ENCODE measurements around the gene ADGRG4. TPM values are rescaled to one million over a fixed set of nuclear protein-coding genes. Genes with fewer than 3 reads are reported as not detected.
"Not testable (repeated sequence)": the region's sequence is repeated elsewhere in the genome, so short reads cannot be mapped to it uniquely, and the experiment has no call there.

ADGRG4 gene
- polyA plus RNA-seq, 2 of the 4 experiments (the other 2 are of a cell fraction) = not detected

GRCh38 chrX:136272325-136272724 lies 28.4 kb upstream of the ADGRG4 start:
- ATAC-seq = peak; percentile 47 to 66; a peak in 4 of 6 replicates
- H3K9me3 ChIP-seq = no peaks in the 10 kb centered on the region
- FAIRE-seq = no peak
- peak in 1 of 2 experiments; percentile 11 for DNase-seq (ENCODE audit: low read depth in 1 of 2, low spot score in 1 of 2)
- CTCF ChIA-PET = interaction anchor here (1.0 kb wide), 1 partner anchor 425 kb away, joined by 3 read pairs; no protein-coding TSS in a partner anchor
- 0% methylated on average over 1 of the region's 1 CpG for WGBS (ENCODE audit: missing lambda C conversion rate)
- H3K4me2 ChIP-seq = no peak overlapping the region
- no peak overlapping the region for H3K27ac ChIP-seq
- no peak overlapping the region for H3K4me3 ChIP-seq
- POLR2A ChIA-PET = no interaction called here
- no peaks in the 10 kb centered on the region for H3K4me1 ChIP-seq
- TF ChIP-seq CTCF (IDR thresholded peaks at IDR 0.05) (0 out of 3 replicates have a peak, but pooled peaks have one; percentile 8), CHD4 (IDR thresholded peaks at IDR 0.05; ENCODE audit: borderline replicate concordance) (no peak)

- ChIA-PET POLR2A (no interaction called here), CTCF (no interaction called here)
- Histone ChIP-seq H3K4me2 (no peak overlapping the region), H3K9me3 (no peaks in the 10 kb centered on the region), H3K4me1 (no peaks in the 10 kb centered on the region), H3K27ac (no peak overlapping the region), H3K4me3 (no peak overlapping the region)
- FAIRE-seq = peak; percentile 46
- no peak for ATAC-seq
- 71% methylated on average over 1 of the region's 1 CpG for WGBS (ENCODE audit: missing lambda C conversion rate)
- TF ChIP-seq EHMT2 (IDR thresholded peaks at IDR 0.05; ENCODE audit: low read depth) = no peak
- TF ChIP-seq PBX3 (IDR thresholded peaks at IDR 0.05) = no peak
- TF ChIP-seq JUN (IDR thresholded peaks at IDR 0.05) = no peak
- TF ChIP-seq FOXS1 (CRISPR knock-in tag; IDR thresholded peaks at IDR 0.05) = no peak
- no peak for TF ChIP-seq HEYL (CRISPR knock-in tag; IDR thresholded peaks at IDR 0.05)
- no peak for DNase-seq (ENCODE audit: low read depth in 1 of 2, low spot score in 1 of 2)
Measured at GRCh38 chrX:136273986-136274385, 26.8 kb upstream of the ADGRG4 start.

- no peaks in the 10 kb centered on the region for H3K9me3 ChIP-seq
- H3K4me1 ChIP-seq = no peaks in the 10 kb centered on the region
- ATAC-seq (0 out of 6 replicates have a peak, but pooled peaks of 1 of the 2 experiments have one; percentile 30), FAIRE-seq (no peak), DNase-seq (ENCODE audit: low read depth in 1 of 2, low spot score in 1 of 2) (no peak)
- ChIA-PET CTCF (interaction anchor here (1.6 kb wide), 1 partner anchor 247 kb away, joined by 11 read pairs; no protein-coding TSS in a partner anchor), POLR2A (no interaction called here)
- no peak overlapping the region for H3K4me3 ChIP-seq
- no peak overlapping the region for H3K27ac ChIP-seq
- no peak overlapping the region for H3K4me2 ChIP-seq
- TF ChIP-seq GATA3 (IDR thresholded peaks at IDR 0.05; ENCODE audit: borderline replicate concordance) = no peak
- TF ChIP-seq POLR2AphosphoS2 (conservative IDR thresholded peaks at IDR 0.05; ENCODE audit: low read length) = no peak
- no peak for TF ChIP-seq ZC3H11A (IDR thresholded peaks at IDR 0.05)
- TF ChIP-seq ATOH8 (CRISPR knock-in tag; IDR thresholded peaks at IDR 0.05; ENCODE audit: low read depth) = no peak
- no peak for TF ChIP-seq PBX3 (IDR thresholded peaks at IDR 0.05)
- no peak for TF ChIP-seq RCOR1 (IDR thresholded peaks at IDR 0.05; ENCODE audit: low read depth, low read length)
- TF ChIP-seq HDAC2 (IDR thresholded peaks at IDR 0.05) = no peak
- no peak for TF ChIP-seq HOXA7 (CRISPR knock-in tag; IDR thresholded peaks at IDR 0.05)
- no peak for TF ChIP-seq CHD2 (IDR thresholded peaks at IDR 0.05; ENCODE audit: low read length, partially characterized antibody)
- no peak for TF ChIP-seq RARB (CRISPR knock-in tag; IDR thresholded peaks at IDR 0.05)
- TF ChIP-seq CEBPB (IDR thresholded peaks at IDR 0.05) = no peak
- TF ChIP-seq SMC3 (IDR thresholded peaks at IDR 0.05) = no peak
- no peak for TF ChIP-seq FOSL2 (IDR thresholded peaks at IDR 0.05)
- no peak for TF ChIP-seq FOSL2 (CRISPR knock-in tag; IDR thresholded peaks at IDR 0.05)
- TF ChIP-seq ZFP36 (IDR thresholded peaks at IDR 0.05; ENCODE audit: borderline replicate concordance, partially characterized antibody) = no peak
- WGBS (ENCODE audit: missing lambda C conversion rate) = 17% methylated on average over 1 of the region's 4 CpGs
Measured at GRCh38 chrX:136275553-136275952, 25.2 kb upstream of the ADGRG4 start.

- H3K9me3 ChIP-seq; H3K4me3 ChIP-seq; DNase-seq (ENCODE audit: low read depth in 1 of 2, low spot score in 1 of 2); POLR2A ChIA-PET; H3K4me1 ChIP-seq; H3K4me2 ChIP-seq; ATAC-seq; H3K27ac ChIP-seq; FAIRE-seq: not testable (repeated sequence)
- WGBS (ENCODE audit: missing lambda C conversion rate) = 46% methylated on average over 5 of the region's 5 CpGs
- CTCF ChIA-PET = interaction anchor here (0.9 kb wide), 1 partner anchor 18 kb away, joined by 4 read pairs; no protein-coding TSS in a partner anchor
Measured at GRCh38 chrX:136286375-136286774, 14.4 kb upstream of the ADGRG4 start.
